OCI-LY1 (cell line): ENCODE results near the gene ALKBH1.

Experiments used
- H2AFZ ChIP-seq: fragments of 200-600 bp; sonication (generic), shearing (Covaris generic); 2 replicates; pipeline ENCODE4 v1.6.0; 2014; ENCODE audit warnings: antibody characterized with exemption, mild to moderate bottlenecking, low read length
- H3F3A ChIP-seq: fragments of 200-600 bp; sonication (generic), shearing (Covaris generic); 2 replicates; pipeline ENCODE4 v1.6.0; 2014; ENCODE audit warnings: mild to moderate bottlenecking, antibody characterized with exemption, low read length, moderate library complexity; ENCODE audit not compliant: insufficient read depth
- H3K27ac ChIP-seq: fragments of 200-600 bp; sonication (generic); 2 replicates; pipeline ENCODE4 v1.5.1; 2014; ENCODE audit warnings: low read length, mixed run types, mild to moderate bottlenecking, low read depth; ENCODE audit not compliant: poor library complexity, severe bottlenecking
- H3K27me3 ChIP-seq: fragments of 200-600 bp; sonication (generic); 2 replicates; pipeline ENCODE4 v1.6.0; 2014; ENCODE audit warnings: antibody characterized with exemption, mild to moderate bottlenecking, low read length, moderate library complexity; ENCODE audit not compliant: insufficient read depth
- H3K36me3 ChIP-seq: fragments of 200-600 bp; sonication (generic); 2 replicates; pipeline ENCODE4 v1.6.1; 2014; ENCODE audit warnings: mild to moderate bottlenecking, antibody characterized with exemption, low read length, moderate library complexity, mixed read lengths; ENCODE audit not compliant: insufficient read depth
- H3K4me1 ChIP-seq: fragments of 200-600 bp; sonication (generic); 2 replicates; pipeline ENCODE4 v1.5.1; 2014; ENCODE audit warnings: mild to moderate bottlenecking, low read length, moderate library complexity; ENCODE audit not compliant: insufficient read depth, severe bottlenecking
- H3K4me2 ChIP-seq: fragments of 200-600 bp; sonication (generic), shearing (Covaris generic); 2 replicates; pipeline ENCODE4 v1.6.1; 2014; ENCODE audit warnings: low read length
- H3K4me3 ChIP-seq: fragments of 200-600 bp; sonication (generic); 2 replicates; pipeline ENCODE4 v1.5.1; 2014; ENCODE audit warnings: low read length, low read depth, mild to moderate bottlenecking, mixed read lengths; ENCODE audit not compliant: poor library complexity, severe bottlenecking
- H3K79me2 ChIP-seq: fragments of 200-600 bp; shearing (Covaris generic); 2 replicates; pipeline ENCODE4 v1.6.1; 2016; ENCODE audit warnings: mixed run types, low read length, mixed read lengths; ENCODE audit not compliant: insufficient read depth
- H3K9ac ChIP-seq: fragments of 200-600 bp; sonication (generic), shearing (Covaris generic); 2 replicates; pipeline ENCODE4 v1.6.1; 2014; ENCODE audit warnings: mild to moderate bottlenecking, low read length, mixed read lengths
- H3K9me2 ChIP-seq: fragments of 200-600 bp; sonication (generic), shearing (Covaris generic); 2 replicates; pipeline ENCODE4 v1.6.1; 2014; ENCODE audit warnings: low read depth, mild to moderate bottlenecking, low read length, mixed read lengths
- H3K9me3 ChIP-seq: fragments of 200-600 bp; shearing (Covaris generic); 2 replicates; pipeline ENCODE4 v1.6.1; 2014; ENCODE audit warnings: low read length, mixed read lengths
- H4K20me1 ChIP-seq: fragments of 200-600 bp; sonication (generic), shearing (Covaris generic); 2 replicates; pipeline ENCODE4 v1.6.0; 2016; ENCODE audit warnings: mild to moderate bottlenecking, low read length; ENCODE audit not compliant: insufficient read depth
- EZH2 ChIP-seq: fragments of 200-600 bp; sonication (generic), shearing (Covaris generic); IDR thresholded peaks from 2 replicates; pipeline ENCODE4 v1.8.0; 2017; ENCODE audit warnings: borderline replicate concordance, mixed run types, mild to moderate bottlenecking, antibody characterized with exemption, low read length, moderate library complexity, mixed read lengths
- TF ChIP-seq, protein P1 (sequence below): fragments of 200-600 bp; sonication (generic), shearing (Covaris generic); IDR thresholded peaks from 2 replicates; pipeline ENCODE4 v1.5.1; 2017; ENCODE audit warnings: mild to moderate bottlenecking, antibody characterized with exemption, low read length, moderate library complexity, mixed read lengths

Gene ALKBH1

DNA sequence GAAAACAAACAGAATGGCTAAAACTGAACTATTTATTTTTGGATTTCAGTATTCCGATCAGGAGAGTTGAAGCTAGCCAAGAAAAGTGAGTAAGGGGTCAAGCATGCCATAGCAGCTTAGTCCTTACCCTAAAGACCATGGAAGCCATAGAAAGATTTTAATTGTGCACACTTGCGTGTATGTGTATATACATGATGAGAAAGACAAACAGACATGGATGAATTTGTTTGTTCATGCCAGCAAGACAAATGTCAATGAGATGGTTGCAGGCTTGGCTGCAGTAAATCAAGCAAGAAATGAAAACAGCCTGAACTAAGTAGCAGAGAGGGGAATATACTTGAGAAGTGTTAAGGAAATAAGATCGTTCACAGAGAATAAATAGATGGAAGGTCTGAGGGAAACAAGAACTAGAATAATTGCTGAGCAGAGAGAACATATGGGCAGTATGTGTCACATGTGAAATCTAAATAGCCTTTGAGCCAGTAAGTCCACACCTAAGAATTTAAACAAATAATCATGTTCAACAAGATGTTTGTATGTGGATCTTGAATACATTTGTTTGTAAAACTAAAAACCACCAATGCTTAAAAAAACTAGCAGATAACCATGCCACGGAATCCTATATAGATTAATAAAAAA, 38.4 kb upstream of the ALKBH1 start:
- Histone ChIP-seq H3K4me1 (no peaks in the 10 kb centered on the region), H3K4me3 (no peak overlapping the region), H3K79me2 (no peaks in the 10 kb centered on the region), H3K27me3 (no peaks in the 10 kb centered on the region), H3K9me3 (no peaks in the 10 kb centered on the region), H3K9me2 (no peaks in the 10 kb centered on the region), H3F3A (no peaks in the 10 kb centered on the region), H3K27ac (no peak overlapping the region), H2AFZ (no peak overlapping the region), H3K36me3 (peaks cover 67% of the 10 kb centered on the region), H4K20me1 (no peaks in the 10 kb centered on the region), H3K9ac (no peak overlapping the region), H3K4me2 (no peak overlapping the region)
- TF ChIP-seq EZH2 = no peak
- TF ChIP-seq, protein P1, sequence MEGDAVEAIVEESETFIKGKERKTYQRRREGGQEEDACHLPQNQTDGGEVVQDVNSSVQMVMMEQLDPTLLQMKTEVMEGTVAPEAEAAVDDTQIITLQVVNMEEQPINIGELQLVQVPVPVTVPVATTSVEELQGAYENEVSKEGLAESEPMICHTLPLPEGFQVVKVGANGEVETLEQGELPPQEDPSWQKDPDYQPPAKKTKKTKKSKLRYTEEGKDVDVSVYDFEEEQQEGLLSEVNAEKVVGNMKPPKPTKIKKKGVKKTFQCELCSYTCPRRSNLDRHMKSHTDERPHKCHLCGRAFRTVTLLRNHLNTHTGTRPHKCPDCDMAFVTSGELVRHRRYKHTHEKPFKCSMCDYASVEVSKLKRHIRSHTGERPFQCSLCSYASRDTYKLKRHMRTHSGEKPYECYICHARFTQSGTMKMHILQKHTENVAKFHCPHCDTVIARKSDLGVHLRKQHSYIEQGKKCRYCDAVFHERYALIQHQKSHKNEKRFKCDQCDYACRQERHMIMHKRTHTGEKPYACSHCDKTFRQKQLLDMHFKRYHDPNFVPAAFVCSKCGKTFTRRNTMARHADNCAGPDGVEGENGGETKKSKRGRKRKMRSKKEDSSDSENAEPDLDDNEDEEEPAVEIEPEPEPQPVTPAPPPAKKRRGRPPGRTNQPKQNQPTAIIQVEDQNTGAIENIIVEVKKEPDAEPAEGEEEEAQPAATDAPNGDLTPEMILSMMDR = no peak

DNA sequence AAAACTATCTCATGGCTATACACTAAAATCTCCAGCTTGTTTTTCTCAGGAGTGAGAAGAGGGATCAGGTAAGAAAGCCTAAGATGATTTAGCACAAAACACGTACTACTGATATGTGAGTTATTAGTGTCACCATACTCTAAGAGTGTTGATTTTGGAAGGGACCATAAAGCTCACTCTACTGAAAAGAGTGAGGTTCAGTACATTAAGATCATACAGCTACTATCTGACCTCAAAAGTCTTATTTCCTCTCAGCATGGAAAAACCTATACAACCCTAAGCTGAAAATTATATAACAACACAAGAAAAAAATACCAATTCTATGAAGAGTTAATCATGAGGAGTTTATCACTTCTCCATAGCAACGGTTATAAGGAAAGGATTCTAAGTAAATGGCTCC, 33.6 kb upstream of the ALKBH1 start:
- H3K79me2 ChIP-seq = no peaks in the 10 kb centered on the region

DNA sequence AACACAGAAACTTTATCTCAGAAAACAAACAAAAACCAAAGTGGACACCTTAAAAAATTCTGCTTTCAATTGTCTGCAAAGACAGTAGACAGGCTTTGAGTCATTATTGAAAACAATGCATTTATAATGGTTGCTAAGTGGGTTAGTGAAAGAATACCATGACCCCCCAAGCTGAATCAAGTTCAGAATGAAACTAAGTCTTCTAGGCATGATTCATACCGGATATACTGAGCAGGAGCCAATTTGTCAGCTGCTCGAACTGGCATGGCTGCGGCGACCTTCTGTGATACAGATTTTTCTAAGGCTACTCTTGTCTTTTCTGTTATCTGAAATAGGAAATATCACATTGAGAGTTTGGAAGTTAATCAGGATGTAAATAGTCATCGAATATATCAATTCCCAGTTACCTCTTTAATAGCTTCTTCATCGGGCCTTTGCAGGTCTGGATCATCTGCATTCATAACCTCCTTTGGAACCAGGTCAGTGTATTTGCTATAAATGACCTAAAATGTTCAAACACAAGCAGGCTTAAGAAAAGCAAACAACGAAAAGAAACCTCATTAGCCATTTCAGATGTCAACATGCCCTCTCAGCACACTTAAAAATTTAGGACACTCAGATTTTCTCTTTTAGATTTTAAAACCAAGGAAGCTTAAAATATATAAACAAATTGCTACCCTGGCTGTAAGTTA, 30.9 kb upstream of the ALKBH1 start:
- peaks cover 73% of the 10 kb centered on the region for H3K36me3 ChIP-seq
- H3K9me3 ChIP-seq = no peaks in the 10 kb centered on the region
- no peak overlapping the region for H3K9ac ChIP-seq
- no peaks in the 10 kb centered on the region for H3K27me3 ChIP-seq
- H3K9me2 ChIP-seq = no peaks in the 10 kb centered on the region
- TF ChIP-seq, protein P1 = no peak
- TF ChIP-seq EZH2 = no peak
- H3F3A ChIP-seq = no peaks in the 10 kb centered on the region
- H3K27ac ChIP-seq = no peak overlapping the region
- no peaks in the 10 kb centered on the region for H3K4me1 ChIP-seq
- no peaks in the 10 kb centered on the region for H4K20me1 ChIP-seq
- H3K4me2 ChIP-seq = no peak overlapping the region
- no peak overlapping the region for H3K4me3 ChIP-seq
- H3K79me2 ChIP-seq = no peaks in the 10 kb centered on the region
- H2AFZ ChIP-seq = no peak overlapping the region

More for the DNA sequence above, 33.6 kb upstream of the ALKBH1 start:
- Histone ChIP-seq H3K9me2 (no peaks in the 10 kb centered on the region), H3K4me2 (no peak overlapping the region), H4K20me1 (no peaks in the 10 kb centered on the region), H3K27ac (no peak overlapping the region), H3K9me3 (no peaks in the 10 kb centered on the region), H3K27me3 (no peaks in the 10 kb centered on the region), H3K36me3 (peaks cover 67% of the 10 kb centered on the region), H3K4me3 (no peak overlapping the region), H3F3A (no peaks in the 10 kb centered on the region), H3K9ac (no peak overlapping the region), H2AFZ (no peak overlapping the region), H3K4me1 (no peaks in the 10 kb centered on the region)
- TF ChIP-seq, protein P1 = no peak
- no peak for TF ChIP-seq EZH2
